ENCODE measurements around the gene FTCDNL1. TPM values are rescaled to one million over a fixed set of nuclear protein-coding genes. Genes with fewer than 3 reads are reported as not detected.

The FTCDNL1 gene
- total RNA-seq, 1 experiment from 2014 or later = 2.0 TPM

- peak overlapping the region; percentile 58 for H3K4me2 ChIP-seq (ENCODE audit: insufficient read depth, insufficient read length, low read length)
- peaks cover 0 to 3% of the 10 kb centered on the region in 2 experiments; a peak in 1 of 5 replicates for H3K9me3 Mint-ChIP-seq
These were observed 464 bp upstream of the FTCDNL1 start for GRCh38 chr2:199851501-199851810.

More at GRCh38 chr2:199851501-199851810, 464 bp upstream of the FTCDNL1 start:
- no peak overlapping the region for H4K5ac ChIP-seq (ENCODE audit: insufficient read length, low read depth, low read length)
- no peak overlapping the region for H3K9ac ChIP-seq (ENCODE audit: extremely low read depth, insufficient read length, low read length)
- H3K4me1 ChIP-seq (ENCODE audit: insufficient read depth, low read length) = peaks cover 7% of the 10 kb centered on the region
- no peaks in the 10 kb centered on the region for H4K20me1 ChIP-seq (ENCODE audit: control insufficient read depth, insufficient read depth, insufficient read length)
- Mint-ChIP-seq H3K4me3 (peak overlapping the region; percentile 85 to 92), H3K27me3 (ENCODE audit: low read depth) (peaks cover 1% of the 10 kb centered on the region), H3K36me3 (ENCODE audit: insufficient read depth in 1 of 3, low read depth in 3 of 3) (no peaks in the 10 kb centered on the region), H3K4me1 (peaks cover 43 to 49% of the 10 kb centered on the region in 2 experiments), H3K27ac (peak overlapping the region in 1 of 3 experiments; percentile 96; a peak in 2 of 7 replicates)
- no peak overlapping the region for H2AFZ ChIP-seq (ENCODE audit: low read length)
- H2AK5ac ChIP-seq (ENCODE audit: insufficient read length, low read length) = no peak overlapping the region
- no CpG with 5 or more reads among the region's 8 CpGs for WGBS (ENCODE audit: extremely low coverage, insufficient read length, low lambda C conversion rate)
- TF ChIP-seq CTCF (conservative IDR thresholded peaks at IDR 0.05) = no peak
- H3K23me2 ChIP-seq (ENCODE audit: insufficient read length, low read depth, low read length, poor library complexity, severe bottlenecking) = peaks cover 6% of the 10 kb centered on the region
- H4K91ac ChIP-seq (ENCODE audit: insufficient read length, low read depth, low read length) = no peak overlapping the region
- no peak overlapping the region for H2BK5ac ChIP-seq (ENCODE audit: insufficient read length, low read length)
- no peak overlapping the region for H2BK120ac ChIP-seq (ENCODE audit: low read depth, low read length, poor library complexity, severe bottlenecking)
- no peaks in the 10 kb centered on the region for H3K79me1 ChIP-seq (ENCODE audit: insufficient read depth, low read depth, low read length, poor library complexity, severe bottlenecking)
- H3K27me3 ChIP-seq (ENCODE audit: insufficient read depth, low read length) = no peaks in the 10 kb centered on the region
- H2BK12ac ChIP-seq (ENCODE audit: insufficient read length, low read depth, low read length) = no peak overlapping the region
- no peak overlapping the region for H3T11ph ChIP-seq (ENCODE audit: low read length)
- no peaks in the 10 kb centered on the region for H3K79me2 ChIP-seq (ENCODE audit: insufficient read depth, low read length)
- no peaks in the 10 kb centered on the region for H3K9me3 ChIP-seq (ENCODE audit: control insufficient read depth, low read depth, low read length)
- H2BK15ac ChIP-seq (ENCODE audit: low read depth, low read length) = no peak overlapping the region
- no peak overlapping the region for H4K8ac ChIP-seq (replicated peaks; ENCODE audit: insufficient read length, low read depth, low read length)
- H3K23ac ChIP-seq (ENCODE audit: insufficient read length, low read depth, low read length) = no peak overlapping the region
- H3K27ac ChIP-seq (ENCODE audit: insufficient read length, low read depth, low read length) = no peak overlapping the region
- no peak overlapping the region for H3K18ac ChIP-seq (ENCODE audit: insufficient read length, low read depth, low read length)
- H3K56ac ChIP-seq (ENCODE audit: insufficient read length, low read depth, low read length) = no peak overlapping the region
- H3K4ac ChIP-seq (ENCODE audit: low read depth, low read length) = no peak overlapping the region
- no peak for DNase-seq
- H2BK20ac ChIP-seq (ENCODE audit: low read depth, low read length, poor library complexity, severe bottlenecking) = no peak overlapping the region
- no peak overlapping the region for H3K14ac ChIP-seq (ENCODE audit: insufficient read depth, low read length)

All from H9 (cell line).